Right hindlimb (tissue), 1 donor: ENCODE data around the gene TRPM8.

ENCODE experiments used
- DNase-seq: peaks from one replicate; pipeline ENCODE4 v3.0.0-alpha.2; 2018

Gene TRPM8

GRCh38 chr2:234050455-234051135 lies 133.4 kb downstream of the TRPM8 start, which contains the start of gene SPP2:
SPP2 (plus strand) TSS chr2:234050702; CDS start chr2:234050787, 85 bp downstream.
- no peak for DNase-seq

- DNase-seq: no peak
Observed at GRCh38 chr2:234051374-234052070, 134.3 kb downstream of the TRPM8 start.

DNA sequence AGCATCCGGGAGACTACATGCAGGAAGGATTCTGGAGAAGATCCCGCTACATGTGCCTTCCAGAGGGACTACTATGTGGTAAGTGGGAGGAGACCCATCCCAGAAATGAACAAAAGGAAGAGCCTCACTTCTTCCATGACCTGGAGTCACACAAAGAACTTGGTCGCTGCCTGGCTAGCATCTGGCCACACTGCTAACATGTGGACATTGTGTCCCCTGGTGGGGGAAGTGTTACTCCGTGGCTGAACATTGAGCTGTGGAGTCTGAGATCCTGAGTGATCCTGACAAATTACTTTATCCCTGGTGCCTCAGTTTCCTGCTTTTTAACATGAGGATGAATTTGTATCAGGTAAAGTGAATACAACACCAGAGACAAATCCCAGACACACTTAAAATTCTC lies 141.7 kb downstream of the TRPM8 start:
- DNase-seq: no peak

- DNase-seq: no peak
Observed at GRCh38 chr2:234060236-234060635, 143.1 kb downstream of the TRPM8 start.

DNA sequence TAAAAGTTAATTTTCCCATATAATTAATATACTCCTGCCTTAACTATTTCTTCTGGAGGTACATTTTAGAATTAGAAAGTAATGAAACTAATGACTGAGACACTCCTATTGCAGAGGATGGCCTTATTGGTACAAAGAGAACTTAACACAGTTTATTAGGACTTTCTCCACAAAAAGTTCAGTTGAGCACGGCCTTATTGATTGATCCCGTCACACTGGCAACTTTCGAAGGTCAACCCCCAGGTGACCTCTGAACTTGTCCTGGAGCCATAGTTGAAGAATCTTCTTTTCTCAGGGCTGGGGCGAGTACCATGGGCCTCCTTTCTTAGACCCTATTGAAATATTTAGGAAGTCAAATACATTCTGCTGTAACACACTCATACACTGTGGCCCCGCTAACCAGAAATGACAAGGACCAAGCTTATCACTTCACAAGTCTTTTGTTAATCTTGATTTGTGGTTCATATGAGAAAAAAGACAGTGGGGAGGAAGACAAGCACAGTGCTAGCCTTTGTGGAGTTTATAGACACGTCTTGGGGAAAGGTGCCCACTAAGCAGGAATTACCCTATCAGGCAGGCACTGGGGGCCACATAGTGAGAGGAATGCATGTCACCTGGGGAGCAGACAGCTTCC lies 144.6 kb downstream of the TRPM8 start:
- no peak for DNase-seq

DNA sequence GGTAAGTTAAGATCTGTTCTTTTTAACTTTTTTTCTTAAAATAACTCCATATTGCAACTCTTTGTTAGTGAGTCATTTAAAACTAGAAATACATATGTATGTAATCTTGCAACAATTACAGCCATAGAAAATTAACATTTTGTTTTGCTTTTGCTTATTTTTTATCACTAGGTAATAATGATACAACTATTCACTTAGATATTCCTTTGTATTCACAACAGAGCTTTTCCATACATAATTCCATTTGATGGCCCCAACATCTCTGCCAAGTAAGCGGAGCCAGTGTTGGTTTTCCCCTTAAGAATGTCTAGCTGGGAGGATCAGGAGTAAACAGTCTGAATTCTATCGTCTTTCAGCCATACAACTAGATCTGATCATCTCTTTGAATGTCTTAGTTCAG lies 149.4 kb downstream of the TRPM8 start:
- DNase-seq: no peak
